ENCODE measurements around the gene TSC2. TPM values are rescaled to one million over a fixed set of nuclear protein-coding genes. Genes with fewer than 3 reads are reported as not detected.

Gene TSC2
- total and polyA plus RNA-seq, 9 of the 15 experiments (the other 6 are each of a cell fraction or from before 2014, with no cell fraction given) = 1.3 to 68.1 (median 16.6) TPM

GRCh38 chr16:2003827-2004641, 43.8 kb upstream of the TSC2 start (continued):
- TF ChIP-seq TCF15 (CRISPR knock-in tag; IDR thresholded peaks at IDR 0.05) = no peak
- no peak for TF ChIP-seq MGA (IDR thresholded peaks at IDR 0.05)
- no peak for TF ChIP-seq COPS2 (conservative IDR thresholded peaks at IDR 0.05)
- no peak for TF ChIP-seq ZKSCAN3 (CRISPR knock-in tag; IDR thresholded peaks at IDR 0.05)
- TF ChIP-seq CSDE1 (IDR thresholded peaks at IDR 0.05) = no peak
- TF ChIP-seq ZNF76 (CRISPR knock-in tag; IDR thresholded peaks at IDR 0.05; ENCODE audit: borderline replicate concordance) = no peak
- no peak for TF ChIP-seq NCOR1 (IDR thresholded peaks at IDR 0.05)
- no peak for TF ChIP-seq CBX2 (IDR thresholded peaks at IDR 0.05; ENCODE audit: insufficient read depth, low read length, poor library complexity, severe bottlenecking)
- 0 out of 2 replicates have a peak, but pooled peaks have one; percentile 9 for TF ChIP-seq GTF2F1 (IDR thresholded peaks at IDR 0.05; ENCODE audit: low read depth, low read length)
- no peak for TF ChIP-seq CREB5 (CRISPR knock-in tag; IDR thresholded peaks at IDR 0.05)
- no peak for TF ChIP-seq ZNF398 (CRISPR knock-in tag; IDR thresholded peaks at IDR 0.05)
- no peak for TF ChIP-seq RUNX1 (IDR thresholded peaks at IDR 0.05; ENCODE audit: low read depth)

All from K562 (cell line).